HEK293 (cell line): ENCODE data around the gene SULT1C3.
A peak's percentile ranks its signal among the peaks of the same experiment; 100 is the strongest.

Experiments
- CTCF ChIA-PET: fragments of 350-600 bp; formaldehyde crosslinking; extraction: SDS; loops from one replicate; lab custom pipeline; 2021; ENCODE audit warnings: antibody characterized with exemption; lab: Yijun Ruan, JAX
- POLR2A ChIA-PET: fragments of 300-600 bp; formaldehyde crosslinking; extraction: SDS; loops from one replicate; lab custom pipeline; 2020; ENCODE audit warnings: antibody characterized with exemption, inconsistent platforms; lab: Yijun Ruan, JAX
- H3K27ac ChIP-seq: fragments of 200-500 bp; sonication (Bioruptor generic); 2 replicates; pipeline ENCODE4 v1.5.1; 2014; ENCODE audit warnings: low read depth, low read length, control low read depth, inconsistent platforms; ENCODE audit errors: extremely low read depth
- H3K36me3 ChIP-seq, 2 experiments: fragments of 200-500 bp in 1 of 2; sonication (Bioruptor generic) in 1 of 2; 1 replicate in 1 of 2; 2 replicates in 1 of 2; pipeline ENCODE4 v1.5.1; 2014 to 2017; ENCODE audit warnings: inconsistent platforms in 2 of 2, low read length in 2 of 2; ENCODE audit not compliant: control insufficient read depth in 2 of 2, insufficient read depth in 1 of 2
- H3K4me1 ChIP-seq: fragments of 200-500 bp; sonication (Bioruptor generic); 2 replicates; pipeline ENCODE4 v1.5.1; 2014; ENCODE audit warnings: mild to moderate bottlenecking, low read length, inconsistent platforms; ENCODE audit not compliant: control insufficient read depth, insufficient read depth
- H3K4me3 ChIP-seq: 2 replicates; pipeline ENCODE4 v1.5.1; 2011; ENCODE audit warnings: low read depth, mild to moderate bottlenecking, control low read depth, low read length, moderate library complexity
- H3K9me3 ChIP-seq: fragments of 200-500 bp; sonication (Bioruptor generic); 2 replicates; pipeline ENCODE4 v1.5.1; 2014; ENCODE audit warnings: low read depth, low read length, inconsistent platforms; ENCODE audit not compliant: control insufficient read depth, insufficient read depth
- FEZF1 ChIP-seq: fragments of 450-650 bp; formaldehyde crosslinking; IDR thresholded peaks from 2 replicates; pipeline ENCODE4 v1.5.1; 2016; ENCODE audit warnings: missing biosample characterization, missing genetic modification characterization
- KLF7 ChIP-seq: fragments of 450-650 bp; formaldehyde crosslinking; IDR thresholded peaks from 2 replicates; pipeline ENCODE4 v1.5.1; 2016; ENCODE audit warnings: missing biosample characterization, missing genetic modification characterization, borderline replicate concordance
- OSR2 ChIP-seq: fragments of 450-650 bp; formaldehyde crosslinking; IDR thresholded peaks from 2 replicates; pipeline ENCODE4 v1.5.1; 2016; ENCODE audit warnings: missing biosample characterization, missing genetic modification characterization
- PRDM6 ChIP-seq: fragments of 450-650 bp; formaldehyde crosslinking; IDR thresholded peaks from 2 replicates; pipeline ENCODE4 v1.5.1; 2017; ENCODE audit warnings: missing biosample characterization, missing genetic modification characterization
- SP7 ChIP-seq: fragments of 450-650 bp; formaldehyde crosslinking; IDR thresholded peaks from 2 replicates; pipeline ENCODE4 v1.5.1; 2016; ENCODE audit warnings: missing biosample characterization, missing genetic modification characterization
- ZBTB1 ChIP-seq: fragments of 450-650 bp; formaldehyde crosslinking; IDR thresholded peaks from 2 replicates; pipeline ENCODE4 v1.5.1; 2016; ENCODE audit warnings: missing biosample characterization, missing genetic modification characterization
- ZFHX2 ChIP-seq: fragments of 450-650 bp; formaldehyde crosslinking; conservative IDR thresholded peaks from 2 replicates; pipeline ENCODE4 v1.5.1; 2016; ENCODE audit warnings: missing biosample characterization, missing genetic modification characterization
- ZNF169 ChIP-seq: fragments of 450-650 bp; formaldehyde crosslinking; IDR thresholded peaks from 2 replicates; pipeline ENCODE4 v1.5.1; 2016; ENCODE audit warnings: missing biosample characterization, missing genetic modification characterization
- ZNF2 ChIP-seq: fragments of 450-650 bp; formaldehyde crosslinking; IDR thresholded peaks from 2 replicates; pipeline ENCODE4 v1.5.1; 2016; ENCODE audit warnings: missing biosample characterization, missing genetic modification characterization
- ZNF248 ChIP-seq: fragments of 450-650 bp; formaldehyde crosslinking; IDR thresholded peaks from 2 replicates; pipeline ENCODE4 v1.5.1; 2017; ENCODE audit warnings: missing biosample characterization, missing genetic modification characterization
- ZNF280D ChIP-seq: fragments of 450-650 bp; formaldehyde crosslinking; IDR thresholded peaks from 2 replicates; pipeline ENCODE4 v1.5.1; 2016; ENCODE audit warnings: missing biosample characterization, missing genetic modification characterization
- ZNF302 ChIP-seq: fragments of 450-650 bp; formaldehyde crosslinking; IDR thresholded peaks from 2 replicates; pipeline ENCODE4 v1.5.1; 2016; ENCODE audit warnings: missing biosample characterization, missing genetic modification characterization, low read depth
- ZNF433 ChIP-seq: fragments of 450-650 bp; formaldehyde crosslinking; IDR thresholded peaks from 2 replicates; pipeline ENCODE4 v1.5.1; 2016; ENCODE audit warnings: missing biosample characterization, missing genetic modification characterization, low read depth
- ZNF521 ChIP-seq: fragments of 450-650 bp; formaldehyde crosslinking; IDR thresholded peaks from 2 replicates; pipeline ENCODE4 v1.5.1; 2017; ENCODE audit warnings: missing biosample characterization, mild to moderate bottlenecking, missing genetic modification characterization
- ZNF548 ChIP-seq: fragments of 450-650 bp; formaldehyde crosslinking; IDR thresholded peaks from 2 replicates; pipeline ENCODE4 v1.5.1; 2016; ENCODE audit warnings: missing biosample characterization, missing genetic modification characterization
- ZNF639 ChIP-seq: fragments of 450-650 bp; formaldehyde crosslinking; IDR thresholded peaks from 2 replicates; pipeline ENCODE4 v1.5.1; 2016; ENCODE audit warnings: missing biosample characterization, missing genetic modification characterization
- ZNF654 ChIP-seq: fragments of 450-650 bp; formaldehyde crosslinking; IDR thresholded peaks from 2 replicates; pipeline ENCODE4 v1.5.1; 2016; ENCODE audit warnings: low read depth, missing biosample characterization, missing genetic modification characterization
- ZNF704 ChIP-seq: fragments of 450-650 bp; formaldehyde crosslinking; IDR thresholded peaks from 2 replicates; pipeline ENCODE4 v1.5.1; 2016; ENCODE audit warnings: missing biosample characterization, missing genetic modification characterization
- ZNF792 ChIP-seq: fragments of 450-650 bp; formaldehyde crosslinking; IDR thresholded peaks from 2 replicates; pipeline ENCODE4 v1.5.1; 2016; ENCODE audit warnings: missing biosample characterization, missing genetic modification characterization

Gene SULT1C3

GRCh38 chr2:108193251-108193650 is 46.5 kb upstream of the SULT1C3 start (continued):
- TF ChIP-seq ZNF704 (no peak), SP7 (tag by site-specific recombination) (no peak), ZNF2 (tag by site-specific recombination) (no peak), ZNF248 (tag by site-specific recombination) (no peak), ZNF792 (tag by site-specific recombination) (no peak), FEZF1 (tag by site-specific recombination) (no peak), ZNF639 (tag by site-specific recombination) (no peak), ZNF433 (tag by site-specific recombination) (no peak)

- POLR2A ChIA-PET, result no interaction called here
- Histone ChIP-seq H3K9me3 (no peaks in the 10 kb centered on the region), H3K36me3 (no peaks in the 10 kb centered on the region), H3K4me1 (no peaks in the 10 kb centered on the region), H3K4me3 (no peak overlapping the region), H3K27ac (no peak overlapping the region)
- CTCF ChIA-PET, result interaction anchor here (0.6 to 1.1 kb wide), 12 partner anchors 9 to 1777 kb away, joined by 3 to 5 read pairs (median 4); no protein-coding TSS in a partner anchor
- TF ChIP-seq ZNF654, result peak; percentile 42
- TF ChIP-seq KLF7 (tag by site-specific recombination), result no peak
- no peak for TF ChIP-seq ZNF548 (tag by site-specific recombination)
Measured at GRCh38 chr2:108194409-108195132, 45.2 kb upstream of the SULT1C3 start.

GRCh38 chr2:108195133-108195439 is 44.7 kb upstream of the SULT1C3 start:
- no peak overlapping the region for H3K27ac ChIP-seq
- POLR2A ChIA-PET, result no interaction called here
- no peaks in the 10 kb centered on the region for H3K9me3 ChIP-seq
- H3K4me1 ChIP-seq, result no peaks in the 10 kb centered on the region
- TF ChIP-seq ZNF521 (tag by site-specific recombination), result no peak
- no peak for TF ChIP-seq ZFHX2
- TF ChIP-seq ZNF280D (tag by site-specific recombination), result no peak
- TF ChIP-seq OSR2 (tag by site-specific recombination), result no peak
- TF ChIP-seq ZNF169 (tag by site-specific recombination), result no peak
- no peak for TF ChIP-seq PRDM6 (tag by site-specific recombination)
- TF ChIP-seq ZNF302 (tag by site-specific recombination), result no peak
- no peak for TF ChIP-seq ZBTB1 (tag by site-specific recombination)
- CTCF ChIA-PET, result interaction anchor here (0.7 to 0.9 kb wide), 3 partner anchors 23 to 72 kb away, joined by 3 to 5 read pairs (median 3); no protein-coding TSS in a partner anchor
- no peak overlapping the region for H3K4me3 ChIP-seq
- H3K36me3 ChIP-seq, result no peaks in the 10 kb centered on the region
